AG04449 (cell line): ENCODE measurements around the gene PAX3.

Experiments used
- CTCF ChIA-PET: fragments of 350-600 bp; formaldehyde crosslinking; extraction: SDS; loops from one replicate; lab custom pipeline; 2021; ENCODE audit warnings: antibody characterized with exemption; lab: Yijun Ruan, JAX
- POLR2A ChIA-PET: fragments of 400-600, 350-600 bp; formaldehyde crosslinking; extraction: SDS; loops from one replicate; lab custom pipeline; 2020; ENCODE audit warnings: antibody characterized with exemption, inconsistent platforms; lab: Yijun Ruan, JAX
- DNase-seq: peaks from one replicate; pipeline ENCODE4 v3.0.0-alpha.2; 2010; ENCODE audit warnings: low read depth, low spot score
- H3K4me3 ChIP-seq: 2 replicates; pipeline ENCODE4 v1.5.1; 2011; ENCODE audit warnings: low read depth, mild to moderate bottlenecking, control low read depth, low read length
- TF ChIP-seq, protein P1 (sequence below): IDR thresholded peaks from one replicate; pipeline ENCODE4 v1.5.1; 2011; ENCODE audit warnings: mild to moderate bottlenecking, moderate library complexity, low read length, control low read depth, inconsistent platforms; ENCODE audit not compliant: insufficient read depth; ENCODE audit errors: missing control alignments

PAX3 gene

DNA sequence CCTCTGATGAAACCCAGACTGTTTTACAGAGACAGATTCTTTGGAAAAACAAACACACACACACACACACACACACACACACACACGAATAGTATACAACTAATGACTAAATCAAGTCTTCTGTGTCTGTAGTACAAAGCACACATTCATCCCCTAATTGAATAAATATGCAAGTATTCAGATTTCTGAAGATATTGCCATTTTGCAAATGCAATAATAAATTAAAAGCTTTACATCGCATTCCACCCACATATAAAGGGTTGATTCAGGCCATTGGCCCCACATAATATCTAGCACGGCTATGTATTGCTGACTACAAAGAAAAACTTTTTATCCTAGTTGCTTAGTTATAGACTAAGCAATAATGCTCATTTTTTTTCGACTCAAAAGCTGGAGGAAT is 86.2 kb downstream of the PAX3 start:
- TF ChIP-seq, protein P1, sequence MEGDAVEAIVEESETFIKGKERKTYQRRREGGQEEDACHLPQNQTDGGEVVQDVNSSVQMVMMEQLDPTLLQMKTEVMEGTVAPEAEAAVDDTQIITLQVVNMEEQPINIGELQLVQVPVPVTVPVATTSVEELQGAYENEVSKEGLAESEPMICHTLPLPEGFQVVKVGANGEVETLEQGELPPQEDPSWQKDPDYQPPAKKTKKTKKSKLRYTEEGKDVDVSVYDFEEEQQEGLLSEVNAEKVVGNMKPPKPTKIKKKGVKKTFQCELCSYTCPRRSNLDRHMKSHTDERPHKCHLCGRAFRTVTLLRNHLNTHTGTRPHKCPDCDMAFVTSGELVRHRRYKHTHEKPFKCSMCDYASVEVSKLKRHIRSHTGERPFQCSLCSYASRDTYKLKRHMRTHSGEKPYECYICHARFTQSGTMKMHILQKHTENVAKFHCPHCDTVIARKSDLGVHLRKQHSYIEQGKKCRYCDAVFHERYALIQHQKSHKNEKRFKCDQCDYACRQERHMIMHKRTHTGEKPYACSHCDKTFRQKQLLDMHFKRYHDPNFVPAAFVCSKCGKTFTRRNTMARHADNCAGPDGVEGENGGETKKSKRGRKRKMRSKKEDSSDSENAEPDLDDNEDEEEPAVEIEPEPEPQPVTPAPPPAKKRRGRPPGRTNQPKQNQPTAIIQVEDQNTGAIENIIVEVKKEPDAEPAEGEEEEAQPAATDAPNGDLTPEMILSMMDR, result no peak
- no peak for DNase-seq
- no peak overlapping the region for H3K4me3 ChIP-seq
- ChIA-PET POLR2A (no interaction called here), CTCF (no interaction called here)

DNA sequence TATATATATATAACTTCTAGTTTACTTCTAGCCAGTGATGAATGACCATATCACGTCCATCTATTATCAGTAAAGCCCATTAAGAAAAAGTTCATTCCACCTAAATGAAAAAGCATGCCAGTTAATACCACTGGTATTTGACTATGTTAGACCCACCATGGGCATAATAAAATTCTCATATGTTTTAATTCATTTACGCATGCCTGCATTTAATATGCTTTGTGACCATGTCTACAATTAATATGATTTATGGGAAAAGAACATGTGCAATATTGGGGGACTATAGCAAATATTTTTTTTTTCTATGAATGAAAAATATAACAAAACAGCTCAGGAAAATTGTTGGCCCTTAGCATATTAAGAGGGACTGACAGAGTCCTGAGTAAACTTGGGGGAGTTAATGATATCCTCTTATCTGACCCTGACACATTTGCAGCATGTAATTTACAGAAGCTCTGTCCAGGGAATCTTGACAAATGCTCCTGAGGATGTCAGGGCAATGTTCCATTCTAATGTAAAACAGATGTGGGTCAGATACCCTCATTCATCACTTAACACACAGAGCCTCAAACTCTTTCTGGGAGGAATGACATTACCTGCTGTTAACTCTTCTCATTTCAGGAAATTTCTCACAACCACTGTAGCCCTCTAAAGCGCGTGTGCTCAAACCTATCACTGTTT is 90.6 kb downstream of the PAX3 start:
- no peak overlapping the region for H3K4me3 ChIP-seq
- CTCF ChIA-PET, result no interaction called here
- no peak for DNase-seq
- POLR2A ChIA-PET, result no interaction called here
- TF ChIP-seq, protein P1, result no peak

DNA sequence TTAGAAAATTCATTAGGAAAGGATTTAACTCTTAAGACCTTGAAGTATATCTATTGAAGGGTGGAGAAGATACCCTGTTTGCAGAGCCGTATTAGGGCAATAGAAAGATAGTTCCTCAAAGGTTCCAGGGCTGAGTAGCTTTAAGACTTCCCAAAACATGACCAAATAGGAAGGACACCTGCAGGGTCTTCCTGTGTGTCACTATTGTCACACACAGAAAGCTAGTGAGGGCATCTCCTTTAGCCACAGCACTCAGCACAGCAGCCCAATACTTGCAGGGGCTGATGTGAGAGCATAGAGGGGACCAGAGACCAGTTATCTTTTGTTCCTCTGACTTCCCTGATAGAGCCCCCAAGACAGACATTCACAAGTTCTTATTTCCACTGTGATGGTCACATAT is 93.7 kb downstream of the PAX3 start:
- TF ChIP-seq, protein P1, result no peak
- CTCF ChIA-PET, result no interaction called here
- POLR2A ChIA-PET, result no interaction called here
- no peak overlapping the region for H3K4me3 ChIP-seq
- no peak for DNase-seq

DNA sequence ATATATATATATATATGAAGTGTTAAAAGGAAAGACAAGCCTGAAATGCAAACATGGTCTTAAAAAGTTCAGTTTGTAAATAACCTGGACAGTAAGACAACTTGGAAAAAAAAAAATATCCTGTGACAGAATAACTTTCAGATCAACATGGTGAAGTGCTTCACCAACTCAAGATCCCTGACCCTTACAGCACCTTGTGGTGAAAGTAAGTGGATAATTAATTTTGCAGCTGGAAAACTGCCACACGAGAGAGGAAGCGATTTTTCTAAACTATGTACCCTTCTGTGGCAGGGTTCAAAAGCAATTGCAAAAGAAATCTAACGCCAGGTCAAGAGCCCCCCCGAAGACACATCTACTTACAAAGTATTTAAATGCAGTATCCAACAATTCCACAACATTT is 95.8 kb downstream of the PAX3 start:
- CTCF ChIA-PET, result no interaction called here
- POLR2A ChIA-PET, result no interaction called here
- no peak for DNase-seq
- TF ChIP-seq, protein P1, result no peak
- H3K4me3 ChIP-seq, result no peak overlapping the region

DNA sequence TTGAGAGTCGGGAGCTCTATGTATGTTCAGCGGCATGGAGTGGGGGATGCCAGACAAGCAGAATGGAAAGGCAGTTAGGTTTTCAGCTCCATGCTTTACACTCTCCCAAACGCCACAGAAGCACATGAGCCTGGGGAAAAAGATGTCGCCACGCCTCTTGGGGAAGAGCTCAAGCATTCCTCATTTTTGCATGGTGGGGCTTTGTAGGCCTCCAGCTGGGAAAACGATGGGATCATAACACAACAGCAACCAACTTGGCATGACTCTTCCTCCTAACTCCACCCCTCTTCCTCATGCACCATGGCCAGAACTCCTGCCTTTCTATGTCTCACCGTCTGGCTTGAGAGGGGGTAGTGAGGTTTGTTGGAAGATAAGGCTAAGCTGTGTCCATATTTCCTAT is 102.6 kb downstream of the PAX3 start:
- POLR2A ChIA-PET, result no interaction called here
- TF ChIP-seq, protein P1, result no peak
- no peak for DNase-seq
- H3K4me3 ChIP-seq, result no peak overlapping the region
- CTCF ChIA-PET, result no interaction called here

DNA sequence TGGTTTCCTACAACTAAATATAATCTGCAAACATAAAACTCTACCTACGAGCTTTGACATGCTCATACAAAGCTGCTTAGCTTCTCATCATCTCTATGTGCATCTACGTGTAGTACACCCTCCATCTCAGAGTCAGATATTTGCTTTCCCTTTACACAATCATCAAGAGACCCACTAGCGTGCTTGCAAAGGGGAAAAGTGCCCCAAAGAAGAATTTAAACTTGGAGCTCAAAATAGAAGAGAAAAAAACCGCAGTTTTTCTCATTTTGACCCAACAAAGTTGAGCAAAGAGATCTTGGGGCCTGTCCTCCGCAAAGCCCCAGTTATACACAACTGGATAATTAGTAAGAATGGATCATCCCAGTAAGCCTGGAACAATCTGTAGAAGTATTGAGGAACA is 104.1 kb downstream of the PAX3 start:
- ChIA-PET CTCF (no interaction called here), POLR2A (no interaction called here)
- TF ChIP-seq, protein P1, result no peak
- no peak for DNase-seq
- no peak overlapping the region for H3K4me3 ChIP-seq
